ENCODE measurements around the gene OR2F2. TPM values are rescaled to one million over a fixed set of nuclear protein-coding genes. Genes with fewer than 3 reads are reported as not detected.
A peak's percentile ranks its signal among the peaks of the same experiment; 100 is the strongest.

The OR2F2 gene
- total RNA-seq, 2 donors from 2014 or later = not detected

DNA sequence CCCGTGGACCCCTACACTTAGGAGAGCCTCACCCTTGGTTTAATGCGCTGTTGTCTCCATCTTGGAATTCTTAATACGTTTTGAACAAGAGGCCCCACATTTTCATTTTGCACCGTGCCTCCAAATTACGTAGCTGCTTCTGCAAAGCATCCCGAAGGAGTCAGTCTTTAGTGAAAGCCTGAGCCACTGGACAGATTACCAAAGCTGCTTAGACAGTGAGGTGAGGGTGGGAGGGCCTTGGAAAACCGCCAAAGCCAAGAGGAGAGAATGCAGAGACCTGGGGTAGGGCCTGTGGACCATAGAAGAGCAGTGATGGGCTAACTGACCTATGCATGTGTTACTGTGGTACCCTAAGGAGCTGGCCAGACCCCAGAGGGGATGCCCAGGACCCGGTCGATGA is 28.9 kb upstream of the OR2F2 start:
- Mint-ChIP-seq H3K9me3 (no peaks in the 10 kb centered on the region), H3K27me3 (ENCODE audit: insufficient read depth) (peaks cover 1% of the 10 kb centered on the region), H3K36me3 (ENCODE audit: low read depth) (no peaks in the 10 kb centered on the region), H3K4me3 (no peak overlapping the region), H3K27ac (no peak overlapping the region), H3K4me1 (peaks cover 21% of the 10 kb centered on the region)
- no peaks in the 10 kb centered on the region for H3K36me3 ChIP-seq (ENCODE audit: control insufficient read depth, insufficient read depth, low read length)
- peaks cover 3% of the 10 kb centered on the region for H3K4me1 ChIP-seq (ENCODE audit: control insufficient read depth, insufficient read depth, low read length)
- no peak for DNase-seq
- TF ChIP-seq, protein P1, sequence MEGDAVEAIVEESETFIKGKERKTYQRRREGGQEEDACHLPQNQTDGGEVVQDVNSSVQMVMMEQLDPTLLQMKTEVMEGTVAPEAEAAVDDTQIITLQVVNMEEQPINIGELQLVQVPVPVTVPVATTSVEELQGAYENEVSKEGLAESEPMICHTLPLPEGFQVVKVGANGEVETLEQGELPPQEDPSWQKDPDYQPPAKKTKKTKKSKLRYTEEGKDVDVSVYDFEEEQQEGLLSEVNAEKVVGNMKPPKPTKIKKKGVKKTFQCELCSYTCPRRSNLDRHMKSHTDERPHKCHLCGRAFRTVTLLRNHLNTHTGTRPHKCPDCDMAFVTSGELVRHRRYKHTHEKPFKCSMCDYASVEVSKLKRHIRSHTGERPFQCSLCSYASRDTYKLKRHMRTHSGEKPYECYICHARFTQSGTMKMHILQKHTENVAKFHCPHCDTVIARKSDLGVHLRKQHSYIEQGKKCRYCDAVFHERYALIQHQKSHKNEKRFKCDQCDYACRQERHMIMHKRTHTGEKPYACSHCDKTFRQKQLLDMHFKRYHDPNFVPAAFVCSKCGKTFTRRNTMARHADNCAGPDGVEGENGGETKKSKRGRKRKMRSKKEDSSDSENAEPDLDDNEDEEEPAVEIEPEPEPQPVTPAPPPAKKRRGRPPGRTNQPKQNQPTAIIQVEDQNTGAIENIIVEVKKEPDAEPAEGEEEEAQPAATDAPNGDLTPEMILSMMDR (conservative IDR thresholded peaks at IDR 0.05) = no peak
- no peaks in the 10 kb centered on the region for H3K9me3 ChIP-seq (ENCODE audit: control insufficient read depth, low read length)
- no peaks in the 10 kb centered on the region for H3K27me3 ChIP-seq (ENCODE audit: control insufficient read depth, insufficient read depth, low read length, poor library complexity, severe bottlenecking)
- 92 to 96% methylated on average over 5 to 9 of the region's 9 CpGs for WGBS, 2 experiments (ENCODE audit: insufficient coverage in 1 of 2, insufficient read length in 1 of 2)
- no peak overlapping the region for H3K9ac ChIP-seq (ENCODE audit: extremely low read depth, low read length, poor library complexity, severe bottlenecking)
- no peak overlapping the region for H3K4me3 ChIP-seq (ENCODE audit: low read length)
- H3K27ac ChIP-seq (ENCODE audit: low read depth, low read length) = no peak overlapping the region

DNA sequence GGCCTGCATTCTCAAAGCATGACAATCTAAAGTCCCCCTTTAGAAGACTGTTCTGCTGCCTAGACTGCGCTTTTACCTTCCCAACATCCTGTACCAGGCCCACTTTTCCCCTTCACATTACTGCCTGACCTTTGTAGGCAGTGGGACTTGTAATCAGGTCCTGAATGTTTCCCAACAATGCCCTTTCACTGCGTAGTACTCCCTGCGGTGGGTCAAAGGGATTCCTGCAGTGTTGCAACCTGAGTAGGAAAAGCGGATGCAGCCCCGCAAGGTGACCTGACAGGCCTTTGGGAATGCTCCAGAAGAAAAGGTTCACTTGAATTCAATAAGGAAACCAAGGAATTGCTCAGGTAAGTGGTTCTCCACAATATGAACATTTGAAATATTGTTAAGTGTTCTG is 28.1 kb upstream of the OR2F2 start:
- WGBS, 2 experiments (ENCODE audit: insufficient coverage in 1 of 2, insufficient read length in 1 of 2) = 41 to 67% methylated on average over 2 to 5 of the region's 5 CpGs
- TF ChIP-seq, protein P1 (conservative IDR thresholded peaks at IDR 0.05) = no peak
- no peaks in the 10 kb centered on the region for H3K36me3 ChIP-seq (ENCODE audit: control insufficient read depth, insufficient read depth, low read length)
- peaks cover 1% of the 10 kb centered on the region for H3K27me3 Mint-ChIP-seq (ENCODE audit: insufficient read depth)
- no peak overlapping the region for H3K27ac ChIP-seq (ENCODE audit: low read depth, low read length)
- no peak overlapping the region for H3K4me3 ChIP-seq (ENCODE audit: low read length)
- H3K27ac Mint-ChIP-seq = no peak overlapping the region
- H3K9ac ChIP-seq (ENCODE audit: extremely low read depth, low read length, poor library complexity, severe bottlenecking) = no peak overlapping the region
- no peaks in the 10 kb centered on the region for H3K9me3 Mint-ChIP-seq
- no peaks in the 10 kb centered on the region for H3K27me3 ChIP-seq (ENCODE audit: control insufficient read depth, insufficient read depth, low read length, poor library complexity, severe bottlenecking)
- H3K4me1 Mint-ChIP-seq = peaks cover 21% of the 10 kb centered on the region
- H3K9me3 ChIP-seq (ENCODE audit: control insufficient read depth, low read length) = no peaks in the 10 kb centered on the region
- H3K36me3 Mint-ChIP-seq (ENCODE audit: low read depth) = no peaks in the 10 kb centered on the region
- no peak overlapping the region for H3K4me3 Mint-ChIP-seq
- DNase-seq = peak; percentile 90
- peaks cover 3% of the 10 kb centered on the region for H3K4me1 ChIP-seq (ENCODE audit: control insufficient read depth, insufficient read depth, low read length)

DNA sequence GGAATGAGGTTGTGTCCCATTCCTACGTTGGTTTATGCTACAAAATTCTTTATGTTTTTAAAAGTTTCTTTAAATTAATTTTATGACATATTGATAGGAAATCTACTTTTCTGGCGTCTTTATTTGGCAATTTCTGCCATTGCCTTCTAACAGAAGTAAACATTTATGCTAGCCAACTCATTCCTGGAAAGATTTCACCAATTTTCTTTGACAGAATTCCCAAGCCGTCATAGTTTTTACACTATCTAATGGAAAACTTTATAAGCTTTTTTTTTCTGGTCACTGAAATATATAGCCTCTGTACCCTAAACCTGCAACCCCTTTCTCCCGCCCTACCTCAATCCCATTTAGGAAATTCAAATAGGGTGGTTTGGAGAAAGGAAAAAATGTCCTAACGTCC is 26.9 kb upstream of the OR2F2 start:
- 93 to 96% methylated on average over 2 to 3 of the region's 5 CpGs for WGBS, 2 experiments (ENCODE audit: insufficient coverage in 1 of 2, insufficient read length in 1 of 2)
- H3K27ac Mint-ChIP-seq = no peak overlapping the region
- H3K4me3 Mint-ChIP-seq = no peak overlapping the region

More for the DNA sequence above, 26.9 kb upstream of the OR2F2 start:
- H3K4me1 ChIP-seq (ENCODE audit: control insufficient read depth, insufficient read depth, low read length) = peaks cover 3% of the 10 kb centered on the region
- H3K9me3 Mint-ChIP-seq = no peaks in the 10 kb centered on the region
- peaks cover 1% of the 10 kb centered on the region for H3K27me3 Mint-ChIP-seq (ENCODE audit: insufficient read depth)
- no peaks in the 10 kb centered on the region for H3K9me3 ChIP-seq (ENCODE audit: control insufficient read depth, low read length)
- TF ChIP-seq, protein P1 (conservative IDR thresholded peaks at IDR 0.05) = no peak
- no peak overlapping the region for H3K4me3 ChIP-seq (ENCODE audit: low read length)
- H3K9ac ChIP-seq (ENCODE audit: extremely low read depth, low read length, poor library complexity, severe bottlenecking) = no peak overlapping the region
- H3K36me3 Mint-ChIP-seq (ENCODE audit: low read depth) = no peaks in the 10 kb centered on the region
- no peaks in the 10 kb centered on the region for H3K27me3 ChIP-seq (ENCODE audit: control insufficient read depth, insufficient read depth, low read length, poor library complexity, severe bottlenecking)
- H3K36me3 ChIP-seq (ENCODE audit: control insufficient read depth, insufficient read depth, low read length) = no peaks in the 10 kb centered on the region
- H3K4me1 Mint-ChIP-seq = peaks cover 19% of the 10 kb centered on the region
- no peak for DNase-seq
- no peak overlapping the region for H3K27ac ChIP-seq (ENCODE audit: low read depth, low read length)
